GM18498 (cell line): ENCODE data around the gene CPA5.
"Not testable (repeated sequence)": the region's sequence is repeated elsewhere in the genome, so short reads cannot be mapped to it uniquely, and the experiment has no call there.

Source experiments
- ATAC-seq: cut with Tn5 transposase; IDR thresholded peaks from one replicate; pipeline ENCODE4 v1.9.1; 2021; ENCODE audit warnings: mild to moderate bottlenecking, moderate library complexity; ENCODE audit not compliant: unreplicated experiment

Gene CPA5, protein sequence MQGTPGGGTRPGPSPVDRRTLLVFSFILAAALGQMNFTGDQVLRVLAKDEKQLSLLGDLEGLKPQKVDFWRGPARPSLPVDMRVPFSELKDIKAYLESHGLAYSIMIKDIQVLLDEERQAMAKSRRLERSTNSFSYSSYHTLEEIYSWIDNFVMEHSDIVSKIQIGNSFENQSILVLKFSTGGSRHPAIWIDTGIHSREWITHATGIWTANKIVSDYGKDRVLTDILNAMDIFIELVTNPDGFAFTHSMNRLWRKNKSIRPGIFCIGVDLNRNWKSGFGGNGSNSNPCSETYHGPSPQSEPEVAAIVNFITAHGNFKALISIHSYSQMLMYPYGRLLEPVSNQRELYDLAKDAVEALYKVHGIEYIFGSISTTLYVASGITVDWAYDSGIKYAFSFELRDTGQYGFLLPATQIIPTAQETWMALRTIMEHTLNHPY

DNA sequence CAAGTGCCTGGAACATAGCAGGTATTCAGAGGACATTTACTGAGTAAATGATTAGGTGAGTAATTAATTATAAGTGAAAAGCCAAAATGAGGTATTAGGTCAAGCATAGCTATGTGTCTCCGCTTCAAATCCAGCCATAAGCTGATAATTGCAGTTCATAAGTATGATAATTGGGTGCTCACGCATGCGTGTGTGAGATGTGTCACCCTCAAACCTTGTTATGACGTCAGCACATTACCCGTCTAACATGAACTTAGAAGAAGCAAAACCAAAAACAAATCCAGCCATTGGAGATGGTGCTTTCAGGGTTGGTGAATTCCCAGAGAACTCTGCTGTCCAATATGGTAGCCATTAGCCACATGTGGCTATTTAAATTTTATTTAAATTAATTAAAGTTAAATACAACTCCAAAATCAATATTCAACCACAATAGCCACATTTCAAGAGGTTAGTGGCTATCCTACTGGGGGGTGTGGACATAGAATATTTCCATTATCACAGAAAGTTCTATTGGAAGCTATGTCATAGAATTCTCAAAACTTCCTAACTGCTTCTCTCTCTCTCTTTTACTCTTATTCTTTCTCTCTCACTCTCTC is at the start of gene CPA5:
TSS of gene CPA5 (plus strand) at position 546 of the 596 bp plus-strand sequence. CDS start 1,670 bp downstream, outside the sequence.
- no peak for ATAC-seq

DNA sequence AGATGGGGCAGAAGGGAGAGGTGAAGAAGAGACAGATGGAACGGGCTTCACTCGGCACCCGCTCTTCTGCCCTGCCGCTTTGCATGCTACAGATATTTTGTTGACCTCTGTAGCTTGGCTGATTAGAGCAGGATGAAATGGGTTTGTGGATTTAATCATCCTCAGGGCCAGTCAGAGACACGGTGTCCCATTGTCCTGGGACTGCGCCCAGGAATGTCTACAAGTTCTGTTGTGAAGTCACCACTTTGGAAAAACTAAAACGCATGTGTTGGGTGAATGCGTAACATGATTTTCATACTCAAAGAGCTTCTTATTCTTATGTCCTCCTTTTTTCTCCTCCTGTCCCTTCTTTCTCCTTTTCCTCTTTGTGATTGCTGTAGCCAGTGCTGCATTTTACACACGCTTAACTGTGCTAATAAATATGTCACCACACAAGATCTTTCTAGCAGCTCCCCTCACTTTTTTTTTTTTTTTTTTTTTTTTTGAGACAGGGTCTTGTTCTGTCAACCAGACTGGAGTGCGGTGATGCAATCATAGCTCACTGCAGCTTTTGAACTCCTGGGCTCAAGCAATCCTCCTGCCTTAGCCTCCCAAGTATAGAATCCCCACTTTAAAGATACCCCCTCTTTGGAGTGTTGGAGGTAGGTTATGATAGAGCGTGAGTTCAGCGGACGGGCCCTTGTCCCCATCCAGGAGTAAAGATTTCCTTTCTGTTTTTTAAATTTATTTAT is 48.2 kb upstream of the CPA5 start:
- ATAC-seq = no peak

DNA sequence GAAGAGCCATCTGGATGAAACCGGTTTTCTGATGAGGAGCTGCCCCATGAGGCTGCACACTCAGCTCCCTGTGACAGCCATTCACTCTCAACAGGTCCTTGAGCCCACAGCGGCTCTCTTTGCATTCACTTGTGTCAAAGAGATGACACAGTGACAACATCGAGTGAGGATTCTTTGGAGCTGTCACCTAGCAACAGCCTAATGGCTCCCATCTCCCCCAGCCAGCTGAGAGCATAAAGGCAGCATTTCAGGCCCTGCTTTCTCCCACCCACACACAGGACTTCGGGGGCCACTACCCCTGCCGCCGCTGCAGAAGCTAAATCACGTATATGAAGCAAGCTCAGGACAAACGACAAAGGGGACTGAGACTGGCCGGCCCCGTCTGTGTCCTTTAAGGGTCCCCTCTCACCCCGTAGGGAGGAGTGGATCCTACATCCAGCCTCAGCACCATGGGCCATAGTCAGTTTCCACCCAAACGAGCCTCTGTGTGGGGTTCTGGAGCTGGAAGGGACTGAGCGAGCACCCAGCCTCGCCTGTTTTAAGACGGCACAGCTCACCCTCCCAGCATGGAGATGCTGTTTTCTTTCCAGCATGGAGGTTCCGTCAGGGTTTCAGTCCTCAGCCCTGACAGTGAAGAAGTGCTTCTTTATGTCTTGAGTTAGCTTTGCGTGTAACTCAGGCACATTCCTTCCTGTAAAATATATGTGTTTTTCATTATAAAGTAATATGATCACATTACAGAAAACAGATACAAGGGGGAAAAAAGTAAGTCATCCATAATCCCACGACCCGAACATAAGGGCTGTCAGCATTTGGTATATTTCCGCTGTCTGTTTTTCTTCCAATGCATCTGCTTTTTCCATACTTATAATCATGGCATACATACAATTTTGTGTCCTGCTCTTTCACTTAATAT is 46.7 kb upstream of the CPA5 start:
- no peak for ATAC-seq

DNA sequence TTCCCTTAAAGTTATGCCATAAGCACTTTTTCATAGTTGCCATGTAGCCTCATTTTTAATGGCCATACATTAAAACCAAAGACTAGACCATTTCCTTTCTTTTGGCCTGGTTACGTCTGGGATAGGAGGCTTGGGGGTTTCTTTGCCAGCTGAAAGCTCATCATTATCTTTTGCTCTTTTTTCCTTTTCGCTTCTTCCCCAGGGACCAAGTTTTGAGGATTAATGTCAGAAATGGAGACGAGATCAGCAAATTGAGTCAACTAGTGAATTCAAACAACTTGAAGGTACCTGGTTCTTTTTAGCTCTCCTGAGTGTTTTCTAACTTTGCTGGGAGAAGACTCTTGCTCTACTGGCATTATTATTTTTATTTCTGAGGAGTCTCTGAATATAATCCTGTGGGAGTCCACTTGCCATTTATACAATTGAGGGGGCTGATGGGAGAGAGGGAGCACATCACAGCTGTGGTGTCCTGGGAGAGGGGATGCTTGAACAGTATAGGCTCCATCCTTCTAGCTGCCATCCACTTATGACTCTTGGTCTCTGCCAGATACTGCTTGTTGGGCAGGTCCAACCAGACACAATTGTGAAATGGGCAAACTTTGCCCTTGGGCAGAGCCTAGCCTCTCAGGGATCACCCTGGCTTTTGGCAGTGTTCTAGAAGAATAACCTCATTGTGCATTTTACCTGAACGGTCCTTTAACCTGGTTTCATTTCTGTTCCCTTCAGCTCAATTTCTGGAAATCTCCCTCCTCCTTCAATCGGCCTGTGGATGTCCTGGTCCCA is 45.9 kb upstream of the CPA5 start:
- ATAC-seq = no peak

DNA sequence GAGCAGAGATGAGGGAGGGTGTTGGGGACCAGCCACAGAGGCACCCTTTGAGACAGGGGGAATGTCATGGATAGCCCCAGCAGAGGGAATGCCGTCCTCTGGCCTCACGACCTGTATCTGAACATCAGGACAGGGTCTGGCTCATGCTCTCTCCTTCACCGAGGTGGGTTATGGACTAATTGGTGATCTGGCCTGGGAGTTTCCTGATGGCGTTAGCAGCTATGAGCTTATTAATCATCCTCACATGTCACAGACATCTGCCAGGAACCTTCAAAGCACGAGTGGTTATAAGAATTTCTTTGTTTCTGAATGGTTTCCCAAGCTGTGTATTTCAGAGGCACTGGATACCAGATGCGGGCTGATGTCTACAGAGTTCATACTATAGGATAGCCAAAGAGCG is 44.8 kb upstream of the CPA5 start:
- ATAC-seq = no peak

DNA sequence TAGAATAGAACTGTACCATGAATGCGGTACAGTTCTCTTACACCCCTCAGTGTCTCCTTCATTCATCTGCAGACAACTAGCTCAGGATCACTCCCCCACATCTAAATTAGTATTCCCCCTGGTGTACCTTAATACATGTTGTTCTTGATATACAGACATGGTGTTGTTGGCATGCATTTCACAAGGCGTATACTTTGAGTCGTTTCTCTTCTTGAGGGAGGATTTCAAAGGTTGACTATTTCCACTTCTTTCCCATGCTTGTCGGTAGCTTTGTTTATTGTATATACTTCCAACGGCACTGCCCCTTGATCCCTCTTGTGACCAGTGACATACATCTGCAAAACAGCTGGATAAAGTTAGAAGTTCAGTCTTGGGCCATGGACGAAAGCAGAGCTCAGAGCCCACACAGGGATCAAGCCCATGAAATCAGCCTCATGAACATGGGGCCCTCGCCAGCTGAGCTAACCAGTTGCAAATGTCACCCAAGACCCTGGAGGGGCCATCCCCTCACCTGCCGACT is 43.1 kb upstream of the CPA5 start:
- ATAC-seq = no peak

DNA sequence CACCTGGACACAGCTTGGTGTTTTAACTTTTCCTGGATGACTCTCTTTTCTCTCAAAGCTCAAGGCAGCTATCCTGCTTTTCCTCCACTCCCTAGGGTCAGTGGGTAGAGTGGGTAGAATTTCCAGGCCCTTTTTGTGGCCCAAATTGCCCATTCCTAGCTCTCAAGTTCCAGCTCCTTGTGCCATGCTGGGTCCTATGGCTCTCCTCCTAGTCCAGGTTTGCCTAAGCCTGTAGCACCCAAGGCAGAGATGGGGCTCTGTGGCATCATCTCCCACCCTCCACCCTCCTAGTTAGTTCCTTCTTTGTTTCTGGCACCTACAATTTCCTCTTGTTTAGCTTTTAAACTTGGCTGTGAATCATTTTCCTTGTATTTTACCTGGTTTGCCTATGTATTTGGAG is 42.0 kb upstream of the CPA5 start:
- no peak for ATAC-seq

DNA sequence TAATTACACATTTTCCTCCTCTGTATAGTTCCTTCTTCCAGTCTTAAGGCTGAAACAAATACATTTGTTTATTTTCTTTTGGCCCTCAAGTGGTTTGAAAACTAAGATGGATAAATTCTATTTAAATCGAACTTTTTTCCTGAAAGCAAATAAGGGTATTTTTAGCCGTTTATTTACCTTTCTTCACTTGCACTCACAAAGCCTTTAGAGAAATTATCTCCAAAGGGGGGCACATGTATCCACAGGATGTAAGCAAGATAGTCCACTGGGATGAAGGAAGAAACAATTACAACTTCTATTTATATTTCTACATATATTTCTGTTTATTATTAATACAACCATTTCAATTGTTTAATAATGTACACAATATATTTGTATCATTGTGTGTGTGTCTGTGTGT is 41.5 kb upstream of the CPA5 start:
- no peak for ATAC-seq

DNA sequence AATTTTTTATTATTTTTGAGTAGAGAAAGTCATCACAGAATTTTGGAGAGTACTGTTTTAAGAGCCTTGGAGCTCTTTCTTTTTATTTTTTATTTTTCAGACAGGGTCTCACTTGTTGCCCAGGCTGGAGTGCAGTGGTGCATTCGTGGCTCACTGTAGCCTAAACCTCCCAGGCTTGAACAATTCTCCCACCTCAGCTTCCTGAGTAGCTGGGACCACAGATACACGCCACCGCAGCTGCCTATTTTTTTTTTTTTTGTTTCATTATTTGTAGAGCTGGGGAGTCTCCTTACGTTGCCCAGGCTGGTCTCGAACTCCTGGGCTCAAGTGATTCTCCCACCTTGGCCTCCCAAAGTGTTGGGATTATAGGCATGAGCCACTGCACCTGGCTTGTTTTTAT is 41.1 kb upstream of the CPA5 start:
- no peak for ATAC-seq

DNA sequence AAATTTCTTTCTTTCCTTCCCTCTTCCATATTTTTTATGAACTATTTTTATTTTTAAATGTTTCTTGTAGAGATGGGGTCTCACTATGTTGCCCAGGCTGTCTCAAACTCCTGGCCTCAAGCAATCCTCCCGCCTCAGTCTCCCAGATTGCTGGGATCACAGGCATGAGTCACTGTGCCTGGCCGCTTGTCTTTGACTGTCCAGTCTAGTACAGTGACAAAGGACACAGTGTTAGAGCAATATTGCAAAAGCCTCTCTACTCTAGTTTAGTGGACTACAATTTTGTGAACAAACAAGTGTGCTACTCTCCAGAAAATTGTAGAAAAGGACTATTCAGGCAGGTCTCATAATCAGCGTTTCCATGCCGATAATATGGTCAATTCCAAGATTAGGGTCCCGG is 40.6 kb upstream of the CPA5 start:
- ATAC-seq = no peak

DNA sequence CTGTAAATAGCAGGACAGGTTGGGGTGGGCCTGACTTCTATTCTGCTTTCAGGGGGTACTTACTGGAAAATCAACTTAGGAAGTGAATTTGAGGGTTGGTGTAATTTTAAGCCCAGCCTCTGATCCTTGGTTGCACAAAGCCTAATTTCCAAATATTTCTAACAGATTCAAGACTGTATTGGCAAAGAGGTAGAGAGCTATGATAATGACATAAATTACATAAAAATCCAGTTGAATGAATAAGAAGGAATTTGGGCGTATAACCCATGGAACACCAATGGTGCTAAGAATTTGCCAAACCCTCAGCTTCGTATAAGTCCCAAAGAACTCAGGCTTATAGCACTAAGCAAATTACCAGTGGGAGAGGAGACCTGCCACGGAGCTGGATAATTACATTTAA is 39.7 kb upstream of the CPA5 start:
- ATAC-seq = no peak

DNA sequence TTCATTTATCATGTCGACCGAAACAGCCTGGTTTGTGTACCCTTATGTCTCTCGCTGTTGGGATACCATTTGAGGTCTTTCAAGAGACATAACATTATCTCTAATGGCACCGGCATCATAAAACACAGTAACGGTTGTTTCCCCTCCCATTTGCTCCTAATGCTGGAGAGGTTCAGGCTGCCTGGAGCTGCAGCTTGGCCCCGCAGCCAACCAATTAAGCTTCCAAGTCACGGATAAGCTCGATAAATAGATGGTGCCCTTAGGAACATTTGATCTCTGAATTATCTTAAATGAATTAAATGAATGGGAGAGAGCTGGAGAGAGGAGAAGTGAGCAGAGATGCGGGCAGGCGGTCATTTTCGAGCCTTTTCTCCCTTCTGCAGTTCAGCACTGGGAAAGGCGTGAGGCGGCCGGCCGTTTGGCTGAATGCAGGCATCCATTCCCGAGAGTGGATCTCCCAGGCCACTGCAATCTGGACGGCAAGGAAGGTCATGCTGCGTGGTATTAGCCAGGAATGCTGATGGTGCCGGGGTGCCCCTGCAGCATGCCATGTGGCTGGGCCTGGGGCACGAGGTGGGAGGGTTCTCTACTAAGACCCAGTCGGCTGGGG is 39.1 kb upstream of the CPA5 start:
- ATAC-seq = no peak

DNA sequence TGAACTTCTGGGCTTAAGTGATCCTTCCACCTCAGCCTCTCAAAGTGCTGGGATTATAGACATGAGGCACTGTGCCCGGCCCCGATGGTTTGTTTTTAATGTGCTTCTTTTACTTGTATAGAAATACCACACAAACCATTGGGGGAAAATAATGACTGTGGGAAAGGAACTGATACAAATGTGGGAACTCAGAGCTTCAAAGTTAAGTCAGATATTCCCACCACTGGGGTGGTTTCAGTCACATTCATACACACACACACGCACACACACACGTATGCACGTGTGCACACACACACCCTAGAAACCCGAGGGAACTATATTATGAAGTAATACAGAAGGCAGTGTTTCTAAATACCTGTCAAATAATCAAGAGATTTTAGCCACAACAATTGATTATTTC is 34.6 kb upstream of the CPA5 start:
- ATAC-seq = no peak

DNA sequence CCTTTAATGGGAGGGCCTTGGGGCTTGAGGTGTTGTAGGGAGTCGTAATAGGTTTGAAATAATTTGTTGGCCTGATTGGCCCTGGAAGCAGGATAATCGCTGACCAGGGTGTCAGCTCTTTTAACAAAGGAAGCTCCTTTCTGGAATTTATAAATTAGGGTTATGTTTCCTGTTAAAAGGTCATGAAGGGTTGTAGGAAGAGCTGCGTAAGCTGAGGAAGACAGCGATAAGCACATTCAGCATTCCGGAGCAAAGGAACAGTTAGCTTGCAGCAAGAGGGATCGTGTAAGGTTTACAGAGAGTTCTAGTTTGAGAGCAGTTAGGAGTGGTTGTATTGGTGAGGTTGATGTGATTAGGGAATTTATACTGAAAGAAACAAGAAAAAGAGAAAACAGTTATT is 30.3 kb upstream of the CPA5 start:
- ATAC-seq = no peak

DNA sequence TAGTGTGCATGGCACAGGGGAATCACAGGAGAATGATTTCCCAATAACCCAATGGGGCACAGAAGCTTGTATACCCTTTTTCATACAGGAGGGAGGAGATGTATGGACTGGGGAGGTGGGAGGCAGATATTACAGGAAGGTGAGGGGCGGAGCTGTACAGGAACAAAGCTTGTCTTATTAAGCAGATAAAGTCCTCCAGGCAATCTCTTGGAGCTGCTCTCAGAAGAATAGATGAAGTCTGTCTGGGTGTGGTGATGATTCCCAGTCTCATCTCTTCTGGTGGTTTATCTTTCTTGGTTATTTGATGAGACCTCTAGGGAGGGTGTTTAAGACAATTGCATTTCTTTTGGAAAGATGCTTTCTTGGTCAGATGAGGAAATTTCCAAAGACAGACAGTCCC is 25.1 kb upstream of the CPA5 start:
- ATAC-seq = no peak

DNA sequence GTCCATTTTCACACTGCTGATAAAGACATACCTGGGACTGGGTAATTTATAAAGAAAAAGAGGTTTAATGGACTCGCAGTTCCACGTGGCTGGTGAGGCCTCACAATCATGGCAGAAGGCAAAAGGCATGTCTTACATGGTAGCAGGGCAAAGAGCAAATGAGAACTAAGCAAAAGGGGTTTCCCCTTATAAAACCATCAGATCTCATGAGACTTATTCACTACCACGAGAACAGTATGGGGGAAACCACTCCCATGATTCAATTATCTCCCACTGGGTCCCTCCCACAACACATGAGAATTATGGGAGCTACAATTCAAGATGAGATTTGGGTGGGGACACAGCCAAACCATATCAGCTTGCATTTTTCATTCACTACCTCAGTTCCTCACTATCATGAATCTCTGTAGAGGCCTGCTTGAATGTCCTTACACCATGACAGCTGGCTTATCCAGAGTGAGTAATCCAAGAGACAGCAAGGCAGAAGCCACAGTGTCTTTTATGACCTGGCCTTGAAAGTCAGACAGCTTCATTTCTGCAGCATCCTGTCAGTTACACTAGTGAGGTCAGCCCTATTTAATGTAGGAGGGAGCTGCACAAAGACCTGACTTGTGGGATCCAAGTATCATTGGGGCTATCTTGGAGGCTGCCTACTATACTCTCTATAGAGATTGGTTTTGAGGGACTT is 22.9 kb upstream of the CPA5 start:
- ATAC-seq = not testable (repeated sequence)

DNA sequence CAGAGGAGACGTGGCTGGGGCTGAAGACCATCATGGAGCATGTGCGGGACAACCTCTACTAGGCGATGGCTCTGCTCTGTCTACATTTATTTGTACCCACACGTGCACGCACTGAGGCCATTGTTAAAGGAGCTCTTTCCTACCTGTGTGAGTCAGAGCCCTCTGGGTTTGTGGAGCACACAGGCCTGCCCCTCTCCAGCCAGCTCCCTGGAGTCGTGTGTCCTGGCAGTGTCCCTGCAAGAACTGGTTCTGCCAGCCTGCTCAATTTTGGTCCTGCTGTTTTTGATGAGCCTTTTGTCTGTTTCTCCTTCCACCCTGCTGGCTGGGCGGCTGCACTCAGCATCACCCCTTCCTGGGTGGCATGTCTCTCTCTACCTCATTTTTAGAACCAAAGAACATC is 22.0 kb upstream of the CPA5 start:
- no peak for ATAC-seq

DNA sequence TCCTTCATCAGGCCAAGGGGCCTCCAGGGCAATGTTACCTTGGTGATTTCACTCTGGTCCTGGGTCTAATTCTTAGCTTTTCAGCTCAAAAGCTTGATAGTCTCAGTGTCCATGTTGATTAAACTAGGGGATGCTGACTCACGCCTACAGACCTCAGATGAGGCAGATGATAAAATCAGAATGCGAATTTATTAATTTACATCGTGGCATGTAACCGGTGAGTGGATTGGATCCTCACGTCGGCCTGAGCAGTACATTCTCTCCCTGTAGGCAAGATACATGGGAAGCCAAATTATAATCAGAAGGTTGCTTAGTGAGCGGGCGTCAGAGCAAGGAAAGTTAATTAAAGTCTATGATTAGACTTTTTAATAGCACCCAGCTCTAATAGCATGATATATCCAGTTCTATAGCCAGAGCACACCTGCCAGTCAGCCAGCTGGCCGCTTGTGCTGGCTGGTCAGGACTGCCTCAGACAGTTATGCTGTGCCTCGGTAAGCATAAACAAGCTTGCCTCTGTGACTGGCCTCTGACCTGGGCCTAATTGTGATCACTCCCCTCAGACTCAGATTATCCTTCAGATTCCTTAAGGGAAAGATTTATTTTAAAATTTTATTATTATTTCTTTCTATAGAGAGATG is 20.2 kb upstream of the CPA5 start:
- no peak for ATAC-seq
